Prostate gland (tissue), 2 donors: ENCODE results near the gene GZMA.

Experiments
- POLR2A ChIP-seq: fragments of 450-650 bp; IDR thresholded peaks from one replicate; pipeline ENCODE4 v1.6.1; 2016; ENCODE audit warnings: antibody characterized with exemption, mild to moderate bottlenecking
- TF ChIP-seq, protein P1 (sequence below), 4 experiments: fragments of 200-600 bp in 2 of 4; fragments of 450-650 bp in 2 of 4; sonication (generic) in 2 of 4; IDR thresholded peaks; 1 replicate in 3 of 4; 2 replicates in 1 of 4; pipeline ENCODE4 v1.5.1; 2016 to 2019; ENCODE audit warnings: antibody characterized with exemption in 4 of 4, mild to moderate bottlenecking in 2 of 4, moderate library complexity in 2 of 4

- TF ChIP-seq, protein P1, sequence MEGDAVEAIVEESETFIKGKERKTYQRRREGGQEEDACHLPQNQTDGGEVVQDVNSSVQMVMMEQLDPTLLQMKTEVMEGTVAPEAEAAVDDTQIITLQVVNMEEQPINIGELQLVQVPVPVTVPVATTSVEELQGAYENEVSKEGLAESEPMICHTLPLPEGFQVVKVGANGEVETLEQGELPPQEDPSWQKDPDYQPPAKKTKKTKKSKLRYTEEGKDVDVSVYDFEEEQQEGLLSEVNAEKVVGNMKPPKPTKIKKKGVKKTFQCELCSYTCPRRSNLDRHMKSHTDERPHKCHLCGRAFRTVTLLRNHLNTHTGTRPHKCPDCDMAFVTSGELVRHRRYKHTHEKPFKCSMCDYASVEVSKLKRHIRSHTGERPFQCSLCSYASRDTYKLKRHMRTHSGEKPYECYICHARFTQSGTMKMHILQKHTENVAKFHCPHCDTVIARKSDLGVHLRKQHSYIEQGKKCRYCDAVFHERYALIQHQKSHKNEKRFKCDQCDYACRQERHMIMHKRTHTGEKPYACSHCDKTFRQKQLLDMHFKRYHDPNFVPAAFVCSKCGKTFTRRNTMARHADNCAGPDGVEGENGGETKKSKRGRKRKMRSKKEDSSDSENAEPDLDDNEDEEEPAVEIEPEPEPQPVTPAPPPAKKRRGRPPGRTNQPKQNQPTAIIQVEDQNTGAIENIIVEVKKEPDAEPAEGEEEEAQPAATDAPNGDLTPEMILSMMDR (IDR thresholded peaks at IDR 0.05), result no peak
- no peak for TF ChIP-seq POLR2A
Observed at GRCh38 chr5:55066277-55066676, 36.2 kb upstream of the GZMA start.
